ENCODE results near the gene C11orf16. TPM values are rescaled to one million over a fixed set of nuclear protein-coding genes. Genes with fewer than 3 reads are reported as not detected.

C11orf16 gene
- total and polyA plus RNA-seq, 9 of the 15 experiments (the other 6 are each of a cell fraction or from before 2014, with no cell fraction given), result not detected

DNA sequence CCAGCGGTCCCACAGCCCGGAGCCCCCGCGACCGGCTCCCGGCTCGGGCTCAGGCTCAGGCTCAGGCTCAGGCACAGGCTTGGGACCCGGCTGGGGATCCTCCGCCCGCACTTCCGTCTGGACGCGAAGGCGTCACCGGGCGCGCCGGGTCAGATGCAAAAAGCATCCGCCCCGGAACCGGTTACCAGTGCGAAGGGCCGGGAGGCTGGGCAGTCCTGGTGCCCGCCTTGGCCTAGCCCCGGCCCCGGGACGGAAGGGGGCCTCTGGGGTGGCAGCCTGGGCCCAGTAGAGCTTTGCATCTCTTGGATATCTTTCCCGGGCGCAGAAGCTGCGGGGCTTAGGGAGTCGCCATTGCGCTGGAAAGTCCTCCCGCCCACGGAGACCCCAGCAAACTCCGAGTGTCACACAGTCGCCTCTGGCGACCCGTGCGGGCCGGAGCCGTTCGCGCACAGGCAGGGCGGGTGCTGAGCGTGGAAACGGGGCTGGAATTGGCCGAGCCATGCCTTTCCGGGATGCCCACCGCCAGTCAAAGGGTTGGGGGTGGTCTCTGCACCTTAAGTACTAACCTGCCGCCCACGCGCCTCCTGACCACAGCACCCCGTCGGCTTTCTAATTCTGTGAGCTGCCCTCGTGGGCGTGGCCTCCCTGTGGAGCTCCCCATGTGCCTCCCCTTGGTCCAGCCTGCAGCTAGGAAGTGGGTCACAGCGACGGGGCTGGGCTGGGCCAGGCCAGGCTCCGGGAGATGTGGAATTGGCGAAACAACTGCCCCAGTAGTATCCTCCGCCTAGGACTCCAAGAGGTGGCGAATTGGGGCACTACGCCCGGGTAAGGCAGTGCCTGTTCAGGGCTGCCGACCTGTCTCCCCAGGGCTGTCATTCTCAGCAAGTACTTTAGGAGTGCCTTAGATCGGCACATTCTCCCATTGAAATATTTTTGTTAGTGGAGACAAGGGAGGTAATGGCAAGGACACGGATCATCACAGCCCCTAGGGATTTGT, 31.9 kb upstream of the C11orf16 start, which contains the start of gene TMEM9B (continued):
- TF ChIP-seq ETS1 (conservative IDR thresholded peaks at IDR 0.05; ENCODE audit: control insufficient read depth, low read depth, low read length) (peak; percentile 53; the same call in 1 of the 2 replicates), TAF1 (IDR thresholded peaks at IDR 0.05; ENCODE audit: control insufficient read depth, extremely low read depth, insufficient read depth, low read length, severe bottlenecking) (peak; percentile 71), ELF2 (CRISPR knock-in tag; IDR thresholded peaks at IDR 0.05) (peak; percentile 96), JUNB (CRISPR knock-in tag; conservative IDR thresholded peaks at IDR 0.05) (no peak), ZNF780A (CRISPR knock-in tag; IDR thresholded peaks at IDR 0.05) (no peak), MTA1 (IDR thresholded peaks at IDR 0.05; ENCODE audit: borderline replicate concordance) (peak; percentile 98), SP1 (CRISPR knock-in tag; IDR thresholded peaks at IDR 0.05) (peak; percentile 80), ZNF143 (CRISPR knock-in tag; IDR thresholded peaks at IDR 0.05) (no peak), JUND (IDR thresholded peaks at IDR 0.05; ENCODE audit: borderline replicate concordance, low read depth, low read length) (0 out of 2 replicates have a peak, but pooled peaks have one; percentile 4), JUND (tag; IDR thresholded peaks at IDR 0.05; ENCODE audit: borderline replicate concordance, low read depth, low read length) (0 out of 3 replicates have a peak, but pooled peaks have one; percentile 19), PYGO2 (tag; IDR thresholded peaks at IDR 0.05) (no peak), BCOR (IDR thresholded peaks at IDR 0.05) (0 out of 2 replicates have a peak, but pooled peaks have one; percentile 19), HEY1 (CRISPR knock-in tag; IDR thresholded peaks at IDR 0.05; ENCODE audit: borderline replicate concordance) (no peak), TCF3 (CRISPR knock-in tag; IDR thresholded peaks at IDR 0.05) (peak; percentile 28; the same call in 1 of the 2 replicates), RFX5 (IDR thresholded peaks at IDR 0.05; ENCODE audit: low read depth, low read length) (no peak), ZNF224 (CRISPR knock-in tag; IDR thresholded peaks at IDR 0.05) (peak; percentile 27; the same call in 1 of the 2 replicates), FOXA3 (CRISPR knock-in tag; conservative IDR thresholded peaks at IDR 0.05 in 1 of 2, IDR thresholded peaks at IDR 0.05 in 1 of 2) (0 out of 4 replicates have a peak, but pooled peaks of 1 of the 2 experiments have one; percentile 14), YY1 (IDR thresholded peaks at IDR 0.05; ENCODE audit: borderline replicate concordance in 1 of 3, control insufficient read depth in 1 of 3, extremely low read depth in 1 of 3, insufficient read depth in 3 of 3, insufficient read length in 1 of 3, insufficient replicate concordance in 2 of 3, low read depth in 1 of 3, low read length in 2 of 3) (peak in 2 of 3 experiments; percentile 25 to 61)
- TF ChIP-seq, protein P1, sequence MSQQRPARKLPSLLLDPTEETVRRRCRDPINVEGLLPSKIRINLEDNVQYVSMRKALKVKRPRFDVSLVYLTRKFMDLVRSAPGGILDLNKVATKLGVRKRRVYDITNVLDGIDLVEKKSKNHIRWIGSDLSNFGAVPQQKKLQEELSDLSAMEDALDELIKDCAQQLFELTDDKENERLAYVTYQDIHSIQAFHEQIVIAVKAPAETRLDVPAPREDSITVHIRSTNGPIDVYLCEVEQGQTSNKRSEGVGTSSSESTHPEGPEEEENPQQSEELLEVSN (IDR thresholded peaks at IDR 0.05; ENCODE audit: borderline replicate concordance in 1 of 2, extremely low read depth in 1 of 2, insufficient read depth in 1 of 2, insufficient read length in 1 of 2, low read depth in 1 of 2, low read length in 1 of 2, poor library complexity in 1 of 2, severe bottlenecking in 1 of 2), result peak in 1 of 2 experiments; percentile 54
- TF ChIP-seq, protein P2, sequence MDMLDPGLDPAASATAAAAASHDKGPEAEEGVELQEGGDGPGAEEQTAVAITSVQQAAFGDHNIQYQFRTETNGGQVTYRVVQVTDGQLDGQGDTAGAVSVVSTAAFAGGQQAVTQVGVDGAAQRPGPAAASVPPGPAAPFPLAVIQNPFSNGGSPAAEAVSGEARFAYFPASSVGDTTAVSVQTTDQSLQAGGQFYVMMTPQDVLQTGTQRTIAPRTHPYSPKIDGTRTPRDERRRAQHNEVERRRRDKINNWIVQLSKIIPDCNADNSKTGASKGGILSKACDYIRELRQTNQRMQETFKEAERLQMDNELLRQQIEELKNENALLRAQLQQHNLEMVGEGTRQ (CRISPR knock-in tag; IDR thresholded peaks at IDR 0.05), result 0 out of 2 replicates have a peak, but pooled peaks have one; percentile 19

Measured in K562 (cell line).